ENCODE data around the gene ASB12. TPM values are rescaled to one million over a fixed set of nuclear protein-coding genes. Genes with fewer than 3 reads are reported as not detected.

Gene ASB12
- total RNA-seq, 4 donors from 2014 or later, result not detected

DNA sequence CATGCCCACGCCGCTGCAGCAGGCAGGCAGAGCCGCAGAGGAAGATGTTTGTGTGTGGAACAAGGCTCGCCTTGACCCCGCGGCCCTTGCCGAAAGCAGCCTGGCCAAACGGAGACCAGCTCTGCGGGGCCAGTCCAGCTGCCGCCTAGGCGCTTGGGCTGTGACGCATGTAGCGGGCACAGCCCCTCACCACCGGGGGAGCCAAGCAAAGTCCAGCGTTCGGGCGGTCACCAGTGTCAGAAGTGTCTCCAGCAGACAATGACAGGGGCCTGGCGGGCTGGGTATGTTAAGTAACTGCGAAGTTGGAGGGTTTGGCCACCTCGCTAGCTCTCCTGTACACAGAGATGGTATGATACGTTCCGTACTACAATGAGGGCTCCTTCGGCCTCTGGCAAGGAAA is 26.2 kb downstream of the ASB12 start:
- H3K4me3 ChIP-seq (replicated peaks in 1 of 3), result no peak overlapping the region
- peaks cover 0 to 19% of the 10 kb centered on the region in 2 donors for H3K4me1 ChIP-seq
- no peaks in the 10 kb centered on the region for H3K9me3 ChIP-seq
- WGBS, 2 donors, result 0 to 17% methylated on average over 1 to 6 of the region's 23 CpGs
- H3K27ac ChIP-seq, result peak overlapping the region in 2 of 3 donors; percentile 24 to 86
- no peaks in the 10 kb centered on the region for H3K36me3 ChIP-seq
- DNase-seq, result no peak
- intact Hi-C loops (cut with DNase I), result no loop called here
- TF ChIP-seq POLR2A (IDR thresholded peaks at IDR 0.05) (no peak), CTCF (IDR thresholded peaks at IDR 0.05) (no peak)
- H3K27me3 ChIP-seq, result no peaks in the 10 kb centered on the region

DNA sequence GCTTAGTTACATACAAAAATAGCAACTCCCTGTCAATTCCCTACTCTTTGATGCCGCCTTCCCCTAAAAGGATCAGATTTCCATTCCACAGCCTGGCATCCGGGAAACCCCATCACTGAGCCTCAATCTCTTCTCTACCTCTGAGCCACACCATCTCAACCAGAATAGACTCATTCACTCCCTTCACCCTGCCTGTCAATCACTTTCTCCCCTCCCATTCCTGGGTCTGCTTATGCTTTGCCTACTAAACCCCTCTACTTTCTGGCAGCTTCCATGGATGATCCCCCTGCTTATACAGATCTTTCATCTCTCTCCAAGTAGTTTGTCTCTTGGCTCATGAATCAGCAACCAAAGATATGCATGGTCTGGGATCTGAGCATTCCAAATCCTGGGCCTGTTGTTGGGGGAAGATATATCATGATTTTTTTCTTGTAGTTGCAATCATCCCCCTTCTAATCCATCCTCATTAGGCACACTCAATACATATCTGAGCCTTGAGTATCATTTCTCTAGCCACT is 27.5 kb downstream of the ASB12 start:
- no peak overlapping the region for H3K4me3 ChIP-seq (replicated peaks in 1 of 3)
- no peak overlapping the region for H3K27ac ChIP-seq
- intact Hi-C loops (cut with DNase I), result no loop called here
- H3K9me3 ChIP-seq, result no peaks in the 10 kb centered on the region
- H3K27me3 ChIP-seq, result no peaks in the 10 kb centered on the region
- 90 to 93% methylated on average over 2 of the region's 2 CpGs for WGBS, 2 donors
- DNase-seq, result no peak
- H3K4me1 ChIP-seq, result peaks cover 0 to 19% of the 10 kb centered on the region in 2 donors
- H3K36me3 ChIP-seq, result no peaks in the 10 kb centered on the region
- TF ChIP-seq POLR2A (IDR thresholded peaks at IDR 0.05), result no peak
- TF ChIP-seq CTCF (IDR thresholded peaks at IDR 0.05), result no peak

GRCh38 chrX:64198036-64198435 is 32.4 kb downstream of the ASB12 start:
- Histone ChIP-seq H3K4me3 (replicated peaks in 1 of 3) (no peak overlapping the region), H3K9me3 (no peaks in the 10 kb centered on the region), H3K4me1 (no peaks in the 10 kb centered on the region), H3K36me3 (no peaks in the 10 kb centered on the region), H3K27ac (no peak overlapping the region), H3K27me3 (no peaks in the 10 kb centered on the region)
- no peak for TF ChIP-seq POLR2A (IDR thresholded peaks at IDR 0.05)
- TF ChIP-seq CTCF (IDR thresholded peaks at IDR 0.05), result no peak
- DNase-seq, result no peak
- intact Hi-C loops (cut with DNase I), result no loop called here

- DNase-seq, result no peak
- Histone ChIP-seq H3K9me3 (no peaks in the 10 kb centered on the region), H3K4me3 (replicated peaks in 1 of 3) (no peak overlapping the region), H3K36me3 (no peaks in the 10 kb centered on the region), H3K27me3 (no peaks in the 10 kb centered on the region), H3K4me1 (no peaks in the 10 kb centered on the region), H3K27ac (no peak overlapping the region)
- 86 to 96% methylated on average over 1 to 3 of the region's 3 CpGs for WGBS, 2 donors
- TF ChIP-seq CTCF (IDR thresholded peaks at IDR 0.05) (no peak), POLR2A (IDR thresholded peaks at IDR 0.05) (no peak)
- intact Hi-C loops (cut with DNase I), result no loop called here
These were observed 33.8 kb downstream of the ASB12 start for GRCh38 chrX:64196606-64197005.

- DNase-seq, result no peak
- intact Hi-C loops (cut with DNase I), result no loop called here
- peaks cover 0 to 4% of the 10 kb centered on the region in 2 donors for H3K36me3 ChIP-seq
- H3K27me3 ChIP-seq, result no peaks in the 10 kb centered on the region
- 100% methylated on average over 1 of the region's 1 CpG for WGBS, 2 donors
- no peaks in the 10 kb centered on the region for H3K4me1 ChIP-seq
- H3K9me3 ChIP-seq, result no peaks in the 10 kb centered on the region
- no peak overlapping the region for H3K4me3 ChIP-seq (replicated peaks in 1 of 3)
- TF ChIP-seq POLR2A (IDR thresholded peaks at IDR 0.05), result no peak
- no peak for TF ChIP-seq CTCF (IDR thresholded peaks at IDR 0.05)
- H3K27ac ChIP-seq, result no peak overlapping the region
These were observed 34.5 kb downstream of the ASB12 start for GRCh38 chrX:64195862-64196261.

Measured in thyroid gland (tissue), 4 donors.